HEK293 (cell line): ENCODE results near the gene CBX7.

ENCODE experiments used
- CTCF ChIA-PET: fragments of 350-600 bp; formaldehyde crosslinking; extraction: SDS; loops from one replicate; lab custom pipeline; 2021; ENCODE audit warnings: antibody characterized with exemption; lab: Yijun Ruan, JAX
- POLR2A ChIA-PET: fragments of 300-600 bp; formaldehyde crosslinking; extraction: SDS; loops from one replicate; lab custom pipeline; 2020; ENCODE audit warnings: antibody characterized with exemption, inconsistent platforms; lab: Yijun Ruan, JAX
- H3K27ac ChIP-seq: fragments of 200-500 bp; sonication (Bioruptor generic); 2 replicates; pipeline ENCODE4 v1.5.1; 2014; ENCODE audit warnings: low read depth, low read length, control low read depth, inconsistent platforms; ENCODE audit errors: extremely low read depth
- H3K36me3 ChIP-seq, 2 experiments: fragments of 200-500 bp in 1 of 2; sonication (Bioruptor generic) in 1 of 2; 1 replicate in 1 of 2; 2 replicates in 1 of 2; pipeline ENCODE4 v1.5.1; 2014 to 2017; ENCODE audit warnings: inconsistent platforms in 2 of 2, low read length in 2 of 2; ENCODE audit not compliant: control insufficient read depth in 2 of 2, insufficient read depth in 1 of 2
- H3K4me1 ChIP-seq: fragments of 200-500 bp; sonication (Bioruptor generic); 2 replicates; pipeline ENCODE4 v1.5.1; 2014; ENCODE audit warnings: mild to moderate bottlenecking, low read length, inconsistent platforms; ENCODE audit not compliant: control insufficient read depth, insufficient read depth
- H3K4me3 ChIP-seq: 2 replicates; pipeline ENCODE4 v1.5.1; 2011; ENCODE audit warnings: low read depth, mild to moderate bottlenecking, control low read depth, low read length, moderate library complexity
- H3K9me3 ChIP-seq: fragments of 200-500 bp; sonication (Bioruptor generic); 2 replicates; pipeline ENCODE4 v1.5.1; 2014; ENCODE audit warnings: low read depth, low read length, inconsistent platforms; ENCODE audit not compliant: control insufficient read depth, insufficient read depth
- AEBP2 ChIP-seq: fragments of 450-650 bp; formaldehyde crosslinking; IDR thresholded peaks from 2 replicates; pipeline ENCODE4 v1.5.1; 2016; ENCODE audit warnings: missing biosample characterization, missing genetic modification characterization, borderline replicate concordance
- IKZF3 ChIP-seq: fragments of 450-650 bp; IDR thresholded peaks from 2 replicates; pipeline ENCODE4 v1.5.0; 2018; ENCODE audit warnings: missing biosample characterization, mild to moderate bottlenecking, missing genetic modification characterization, moderate library complexity
- PBX3 ChIP-seq: sonication (generic); formaldehyde crosslinking; IDR thresholded peaks from 2 replicates; pipeline ENCODE4 v1.8.1; 2022; ENCODE audit warnings: mild to moderate bottlenecking, moderate library complexity, missing genetic modification reagents
- RBAK ChIP-seq: fragments of 450-650 bp; formaldehyde crosslinking; IDR thresholded peaks from 2 replicates; pipeline ENCODE4 v1.5.1; 2016; ENCODE audit warnings: missing biosample characterization, missing genetic modification characterization
- SETDB1 ChIP-seq: IDR thresholded peaks from one replicate; pipeline ENCODE4 v1.6.1; 2017; ENCODE audit warnings: mild to moderate bottlenecking, low read length, moderate library complexity, mixed read lengths; ENCODE audit not compliant: insufficient read length
- ZEB2 ChIP-seq: fragments of 450-650 bp; formaldehyde crosslinking; IDR thresholded peaks from 2 replicates; pipeline ENCODE4 v1.5.1; 2016; ENCODE audit warnings: missing biosample characterization, missing genetic modification characterization
- ZNF121 ChIP-seq: fragments of 450-650 bp; formaldehyde crosslinking; IDR thresholded peaks from 2 replicates; pipeline ENCODE4 v1.5.1; 2016; ENCODE audit warnings: missing biosample characterization, missing genetic modification characterization
- ZNF184 ChIP-seq: fragments of 450-650 bp; IDR thresholded peaks from 2 replicates; pipeline ENCODE4 v1.5.1; 2018; ENCODE audit warnings: missing biosample characterization, mild to moderate bottlenecking, missing genetic modification characterization
- ZNF266 ChIP-seq: fragments of 450-650 bp; formaldehyde crosslinking; IDR thresholded peaks from 2 replicates; pipeline ENCODE4 v1.5.1; 2016; ENCODE audit warnings: missing biosample characterization, missing genetic modification characterization, low read depth
- ZNF341 ChIP-seq: fragments of 450-650 bp; formaldehyde crosslinking; IDR thresholded peaks from 2 replicates; pipeline ENCODE4; 2016; ENCODE audit warnings: low read depth, missing biosample characterization, missing genetic modification characterization
- ZNF398 ChIP-seq: fragments of 450-650 bp; formaldehyde crosslinking; IDR thresholded peaks from 2 replicates; pipeline ENCODE4 v1.5.1; 2017; ENCODE audit warnings: missing biosample characterization, missing genetic modification characterization
- ZNF660 ChIP-seq: fragments of 450-650 bp; IDR thresholded peaks from 2 replicates; pipeline ENCODE4 v1.5.1; 2018; ENCODE audit warnings: missing biosample characterization, mild to moderate bottlenecking, missing genetic modification characterization
- TF ChIP-seq, protein P1 (sequence below): fragments of 450-650 bp; formaldehyde crosslinking; IDR thresholded peaks from 2 replicates; pipeline ENCODE4 v1.5.0; 2017; ENCODE audit warnings: missing biosample characterization, missing genetic modification characterization, borderline replicate concordance

CBX7 gene

GRCh38 chr22:39181778-39182177 lies 29.3 kb upstream of the CBX7 start:
- Histone ChIP-seq H3K36me3 (no peaks in the 10 kb centered on the region), H3K9me3 (no peaks in the 10 kb centered on the region), H3K4me1 (no peaks in the 10 kb centered on the region), H3K4me3 (no peak overlapping the region), H3K27ac (no peak overlapping the region)
- ChIA-PET CTCF (interaction anchor here (0.5 to 0.7 kb wide), 2 partner anchors 11 to 219 kb away, joined by 4 to 6 read pairs; no protein-coding TSS in a partner anchor), POLR2A (interaction anchor here (0.5 kb wide), 1 partner anchor 136 kb away, joined by 3 read pairs; no protein-coding TSS in a partner anchor)
- TF ChIP-seq ZNF121 (tag by site-specific recombination), result no peak
- no peak for TF ChIP-seq ZNF398 (tag by site-specific recombination)
- no peak for TF ChIP-seq PBX3 (CRISPR knock-in tag)
- no peak for TF ChIP-seq AEBP2
- no peak for TF ChIP-seq ZNF266 (tag by site-specific recombination)

DNA sequence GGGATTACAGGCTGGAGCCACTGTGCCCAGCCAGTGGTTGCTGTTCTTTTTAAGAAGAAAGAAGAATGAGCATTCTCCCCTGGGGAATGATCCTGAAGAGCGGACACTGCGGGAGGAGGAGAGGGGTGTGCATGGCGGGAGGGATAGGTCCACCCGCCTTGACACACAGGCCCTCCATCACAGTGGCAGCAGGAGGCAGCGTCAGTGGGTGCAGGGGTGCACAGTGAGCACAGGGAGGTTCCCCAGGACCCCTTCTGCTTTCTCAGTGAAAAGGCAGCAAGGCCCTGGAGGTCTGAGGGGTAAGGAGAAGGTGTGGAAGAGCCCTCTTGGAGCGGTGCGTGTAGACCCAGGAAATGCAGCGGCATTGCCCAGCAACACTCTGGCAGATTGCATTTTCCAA lies 28.9 kb upstream of the CBX7 start:
- TF ChIP-seq ZNF660 (tag by site-specific recombination), result no peak
- TF ChIP-seq RBAK (tag by site-specific recombination), result no peak
- TF ChIP-seq, protein P1, sequence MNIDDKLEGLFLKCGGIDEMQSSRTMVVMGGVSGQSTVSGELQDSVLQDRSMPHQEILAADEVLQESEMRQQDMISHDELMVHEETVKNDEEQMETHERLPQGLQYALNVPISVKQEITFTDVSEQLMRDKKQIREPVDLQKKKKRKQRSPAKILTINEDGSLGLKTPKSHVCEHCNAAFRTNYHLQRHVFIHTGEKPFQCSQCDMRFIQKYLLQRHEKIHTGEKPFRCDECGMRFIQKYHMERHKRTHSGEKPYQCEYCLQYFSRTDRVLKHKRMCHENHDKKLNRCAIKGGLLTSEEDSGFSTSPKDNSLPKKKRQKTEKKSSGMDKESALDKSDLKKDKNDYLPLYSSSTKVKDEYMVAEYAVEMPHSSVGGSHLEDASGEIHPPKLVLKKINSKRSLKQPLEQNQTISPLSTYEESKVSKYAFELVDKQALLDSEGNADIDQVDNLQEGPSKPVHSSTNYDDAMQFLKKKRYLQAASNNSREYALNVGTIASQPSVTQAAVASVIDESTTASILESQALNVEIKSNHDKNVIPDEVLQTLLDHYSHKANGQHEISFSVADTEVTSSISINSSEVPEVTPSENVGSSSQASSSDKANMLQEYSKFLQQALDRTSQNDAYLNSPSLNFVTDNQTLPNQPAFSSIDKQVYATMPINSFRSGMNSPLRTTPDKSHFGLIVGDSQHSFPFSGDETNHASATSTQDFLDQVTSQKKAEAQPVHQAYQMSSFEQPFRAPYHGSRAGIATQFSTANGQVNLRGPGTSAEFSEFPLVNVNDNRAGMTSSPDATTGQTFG (tag by site-specific recombination), result no peak
- TF ChIP-seq ZEB2, result no peak
- TF ChIP-seq, all 188 proteins: peak for 0
- Histone ChIP-seq H3K9me3 (no peaks in the 10 kb centered on the region), H3K27ac (no peak overlapping the region), H3K36me3 (no peaks in the 10 kb centered on the region), H3K4me1 (no peaks in the 10 kb centered on the region), H3K4me3 (no peak overlapping the region)
- CTCF ChIA-PET, result interaction anchor here (0.7 kb wide), 1 partner anchor 10 kb away, joined by 4 read pairs; no protein-coding TSS in a partner anchor
- POLR2A ChIA-PET, result interaction anchor here (0.5 kb wide), 1 partner anchor 136 kb away, joined by 3 read pairs; no protein-coding TSS in a partner anchor

- ChIA-PET CTCF (interaction anchor here (0.6 to 1.8 kb wide), 4 partner anchors 9 to 411 kb away, joined by 3 to 10 read pairs (median 4); no protein-coding TSS in a partner anchor), POLR2A (interaction anchor here (0.5 to 1.3 kb wide), 5 partner anchors 64 to 140 kb away, joined by 3 to 6 read pairs (median 3); no protein-coding TSS in a partner anchor)
- TF ChIP-seq ZNF184 (tag by site-specific recombination) (no peak), SETDB1 (no peak), IKZF3 (tag by site-specific recombination) (no peak), ZNF341 (tag by site-specific recombination) (peak; percentile 71)
- Histone ChIP-seq H3K4me3 (no peak overlapping the region), H3K27ac (no peak overlapping the region), H3K4me1 (peaks cover 2% of the 10 kb centered on the region; the same call in 1 of the 2 replicates), H3K36me3 (no peaks in the 10 kb centered on the region), H3K9me3 (no peaks in the 10 kb centered on the region)
Measured at GRCh38 chr22:39179841-39180335, 27.4 kb upstream of the CBX7 start.
